Neural crest cell (in vitro differentiated cells): ENCODE measurements around the gene AOX1. TPM values are rescaled to one million over a fixed set of nuclear protein-coding genes. Genes with fewer than 3 reads are reported as not detected.
A peak's percentile ranks its signal among the peaks of the same experiment; 100 is the strongest.

Source experiments
- DNase-seq: peaks from one replicate; pipeline ENCODE4 v3.0.0; 2021; ENCODE audit warnings: low read depth, mixed read lengths, low spot score
- H3K27ac Mint-ChIP-seq: one replicate; pipeline ENCODE4 v1.8.0; 2021; ENCODE audit warnings: mild to moderate bottlenecking, mixed read lengths; ENCODE audit not compliant: unreplicated experiment
- H3K27me3 Mint-ChIP-seq: 2 replicates; pipeline ENCODE4 v1.8.0; 2021; ENCODE audit warnings: low read depth, mild to moderate bottlenecking, mixed read lengths
- H3K36me3 Mint-ChIP-seq: 2 replicates; pipeline ENCODE4 v1.8.0; 2021; ENCODE audit warnings: low read depth, mild to moderate bottlenecking, mixed read lengths
- H3K4me1 Mint-ChIP-seq: 2 replicates; pipeline ENCODE4 v1.8.0; 2021; ENCODE audit warnings: mixed read lengths
- H3K4me3 Mint-ChIP-seq: one replicate; pipeline ENCODE4 v1.8.0; 2021; ENCODE audit warnings: mild to moderate bottlenecking, mixed read lengths
- H3K9me3 Mint-ChIP-seq: 2 replicates; pipeline ENCODE4 v1.8.0; 2021; ENCODE audit warnings: mixed read lengths
- CTCF ChIP-seq: fragments of 200-600 bp; sonication (generic); conservative IDR thresholded peaks from 2 replicates; pipeline ENCODE4 v1.5.0; 2021; ENCODE audit warnings: antibody characterized with exemption, mild to moderate bottlenecking
- total RNA-seq: library from RNA; stranded (reverse); gene quantifications from 2 replicates; pipeline ENCODE4 v1.2.1, GENCODE V29; 2021

Gene AOX1
- total RNA-seq, 1 donor from 2014 or later: 4.3 TPM

- TF ChIP-seq CTCF: peak; percentile 79
- Mint-ChIP-seq H3K9me3 (no peaks in the 10 kb centered on the region), H3K27me3 (peaks cover 4% of the 10 kb centered on the region), H3K4me3 (no peak overlapping the region), H3K4me1 (no peaks in the 10 kb centered on the region), H3K36me3 (no peaks in the 10 kb centered on the region), H3K27ac (peak overlapping the region; percentile 4)
- DNase-seq: peak; percentile 14
These were observed 117.5 kb downstream of the AOX1 start for GRCh38 chr2:200703127-200703925.

GRCh38 chr2:200703926-200704637 is 118.3 kb downstream of the AOX1 start:
- Mint-ChIP-seq H3K27ac (peak overlapping the region; percentile 4), H3K36me3 (no peaks in the 10 kb centered on the region), H3K4me3 (no peak overlapping the region), H3K27me3 (peaks cover 4% of the 10 kb centered on the region), H3K9me3 (no peaks in the 10 kb centered on the region), H3K4me1 (no peaks in the 10 kb centered on the region)
- TF ChIP-seq CTCF: no peak
- DNase-seq: no peak

DNA sequence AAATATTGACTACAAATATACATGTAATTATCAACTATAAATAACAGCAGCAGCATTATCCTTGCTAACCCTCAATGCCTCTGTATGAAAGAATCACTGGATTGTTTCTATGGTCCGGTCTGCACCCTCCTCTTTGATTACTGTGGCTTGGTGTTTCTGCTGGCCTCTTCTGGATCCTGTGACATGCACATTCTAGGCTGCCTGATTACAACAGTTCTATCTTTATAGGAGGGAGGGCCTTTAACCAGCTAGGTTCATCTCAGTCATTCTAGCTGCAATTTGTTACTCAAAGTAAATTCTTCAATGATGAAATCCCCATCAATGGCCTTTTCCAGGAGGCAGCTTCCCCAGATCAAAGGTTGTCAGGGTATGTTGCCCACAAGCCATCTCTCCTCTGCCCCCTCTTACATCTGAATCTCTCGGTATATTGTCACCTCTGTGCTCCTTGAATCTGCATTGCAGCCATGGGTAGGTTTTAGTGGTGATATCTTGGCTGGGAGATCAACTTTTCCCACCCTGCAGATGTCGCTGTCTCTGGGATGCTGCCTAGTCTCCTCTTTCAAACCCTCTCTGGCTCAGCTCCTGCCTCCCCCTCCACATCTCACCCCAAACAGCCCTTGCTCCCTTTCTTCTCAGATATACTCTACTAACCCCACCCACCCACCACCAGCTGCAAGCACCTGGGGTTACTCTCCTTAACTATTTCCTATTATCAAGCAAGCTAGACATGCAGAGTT is 119.7 kb downstream of the AOX1 start:
- Mint-ChIP-seq H3K4me1 (no peaks in the 10 kb centered on the region), H3K36me3 (no peaks in the 10 kb centered on the region), H3K4me3 (no peak overlapping the region), H3K27ac (peak overlapping the region; percentile 1), H3K9me3 (no peaks in the 10 kb centered on the region), H3K27me3 (peaks cover 4% of the 10 kb centered on the region)
- no peak for DNase-seq
- TF ChIP-seq CTCF: peak; percentile 29

GRCh38 chr2:200708943-200709342 is 123.1 kb downstream of the AOX1 start:
- H3K4me1 Mint-ChIP-seq: peaks cover 12% of the 10 kb centered on the region
- no peak for TF ChIP-seq CTCF
- no peak for DNase-seq
- H3K27me3 Mint-ChIP-seq: peaks cover 3% of the 10 kb centered on the region
- no peak overlapping the region for H3K4me3 Mint-ChIP-seq
- H3K9me3 Mint-ChIP-seq: no peaks in the 10 kb centered on the region
- H3K36me3 Mint-ChIP-seq: no peaks in the 10 kb centered on the region
- H3K27ac Mint-ChIP-seq: no peak overlapping the region

DNA sequence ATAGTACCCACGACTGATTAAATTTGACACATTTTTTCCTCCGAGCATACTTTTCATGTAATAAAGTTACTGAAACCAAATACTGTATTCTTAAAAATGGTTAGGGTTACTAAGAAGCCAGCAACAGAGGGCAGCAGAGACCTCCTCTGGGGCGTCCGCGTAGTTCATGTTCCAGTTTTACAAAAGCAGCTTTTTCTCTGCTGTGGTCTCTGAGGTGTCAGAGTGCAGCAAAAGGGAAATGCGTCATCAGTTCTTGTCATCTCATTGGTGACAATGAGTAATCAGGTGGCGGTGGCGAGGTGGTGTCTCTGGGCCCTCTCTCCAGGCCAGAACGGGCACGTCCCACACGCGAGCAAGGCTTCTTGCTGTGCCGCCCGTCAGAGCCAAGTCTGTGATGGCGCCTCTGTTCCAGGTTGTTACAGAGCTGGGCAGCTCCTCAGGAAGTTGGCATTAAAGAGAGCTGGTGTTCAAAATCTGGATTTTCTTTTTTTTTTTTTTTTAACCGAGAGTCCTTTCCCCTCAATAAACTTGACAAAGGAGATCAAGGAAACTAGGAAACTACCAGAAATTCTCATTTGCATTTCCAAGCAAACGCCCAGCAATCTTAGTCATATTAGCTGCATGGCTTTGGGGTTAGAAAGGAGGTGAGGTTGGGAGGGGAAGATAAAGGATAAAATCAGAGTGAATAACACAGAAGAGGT is 127.3 kb downstream of the AOX1 start:
- Mint-ChIP-seq H3K27ac (peak overlapping the region; percentile 95), H3K4me3 (peak overlapping the region; percentile 81), H3K9me3 (no peaks in the 10 kb centered on the region), H3K36me3 (no peaks in the 10 kb centered on the region), H3K4me1 (peaks cover 12% of the 10 kb centered on the region), H3K27me3 (peaks cover 6% of the 10 kb centered on the region)
- peak; percentile 92 for TF ChIP-seq CTCF
- peak; percentile 57 for DNase-seq
